ENCODE measurements around the gene OR2A7. TPM values are rescaled to one million over a fixed set of nuclear protein-coding genes. Genes with fewer than 3 reads are reported as not detected.
"Not testable (repeated sequence)": the region's sequence is repeated elsewhere in the genome, so short reads cannot be mapped to it uniquely, and the experiment has no call there.

The OR2A7 gene
- total and polyA plus RNA-seq, 2 of the 8 experiments (the other 6 are each of a cell fraction or from before 2014, with no cell fraction given) = 1.9 to 3.3 TPM

DNA sequence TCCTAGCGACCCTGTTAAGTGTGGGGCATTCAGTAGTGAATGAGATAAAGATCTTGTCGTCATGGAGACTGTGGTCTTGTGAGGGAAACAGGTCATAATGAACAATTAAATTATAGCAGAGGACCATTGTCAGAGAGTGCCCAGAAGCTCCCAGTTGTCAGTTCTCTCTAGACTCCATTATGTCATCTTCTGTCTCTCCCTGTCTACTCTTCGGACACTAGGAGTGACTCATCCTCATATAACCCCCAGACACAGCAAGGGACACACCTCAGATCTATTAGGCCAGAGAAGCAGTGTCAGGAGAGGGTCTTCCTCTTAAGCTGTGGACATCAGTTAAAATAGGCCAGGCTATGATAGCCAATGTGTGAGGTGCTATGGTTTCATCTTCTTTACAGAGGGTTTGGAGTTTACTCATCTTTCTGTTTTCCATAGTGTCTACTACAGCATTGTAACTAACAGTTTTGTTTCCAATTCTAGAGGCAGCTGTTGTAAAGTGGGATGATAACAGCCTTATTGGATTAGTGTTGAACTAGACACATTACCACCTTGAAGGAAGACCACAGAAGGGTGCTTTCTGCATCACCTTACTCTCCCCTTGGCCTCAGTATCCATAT is 22.7 kb upstream of the OR2A7 start:
- H2BK12ac ChIP-seq (ENCODE audit: low read depth, low read length); DNase-seq (ENCODE audit: low read depth in 1 of 2, low spot score in 2 of 2); H3K4ac ChIP-seq (replicated peaks; ENCODE audit: insufficient read length, low read depth, low read length); H3K14ac ChIP-seq (ENCODE audit: insufficient read length); H3K56ac ChIP-seq (replicated peaks; ENCODE audit: insufficient read length, low read depth, low read length); H3K23ac ChIP-seq (ENCODE audit: insufficient read length); CTCF ChIA-PET (ENCODE audit: partially characterized antibody); H3K36me3 ChIP-seq (ENCODE audit: control insufficient read depth in 2 of 4, insufficient read depth in 4 of 4, low read length in 3 of 4); H3K27me3 ChIP-seq (replicated peaks in 1 of 4; ENCODE audit: control insufficient read depth in 3 of 4, extremely low read depth in 1 of 4, insufficient read depth in 3 of 4, low read length in 3 of 4); H2BK20ac ChIP-seq (ENCODE audit: low read length); FAIRE-seq; H2BK15ac ChIP-seq (ENCODE audit: low read length); H3K79me2 ChIP-seq (ENCODE audit: control insufficient read depth in 1 of 2, insufficient read depth in 2 of 2, low read length in 2 of 2); POLR2A ChIA-PET (ENCODE audit: partially characterized antibody); H3K18ac ChIP-seq (ENCODE audit: extremely low read depth, low read length); H3K9ac ChIP-seq (replicated peaks in 1 of 4; ENCODE audit: extremely low read depth in 1 of 4, low read depth in 3 of 4, low read length in 3 of 4); H3K4me3 ChIP-seq (ENCODE audit: extremely low read depth in 1 of 4, insufficient read depth in 2 of 4, low read depth in 3 of 4, low read length in 4 of 4); H3K9me3 ChIP-seq (ENCODE audit: insufficient read depth in 2 of 2, low read depth in 1 of 2, low read length in 1 of 2); H2AFZ ChIP-seq (ENCODE audit: low read length); H4K8ac ChIP-seq (ENCODE audit: extremely low read depth, insufficient read depth, low read length); H4K20me1 ChIP-seq (replicated peaks in 1 of 2; ENCODE audit: control insufficient read depth in 1 of 2, insufficient read depth in 2 of 2, low read length in 2 of 2); H2AK5ac ChIP-seq (ENCODE audit: low read depth, low read length); H3K27ac ChIP-seq (ENCODE audit: low read depth, low read length); H3K23me2 ChIP-seq (ENCODE audit: low read depth, low read length); H2BK5ac ChIP-seq (ENCODE audit: low read depth, low read length); H3K4me1 ChIP-seq (replicated peaks in 1 of 4; ENCODE audit: control insufficient read depth in 3 of 4, insufficient read depth in 4 of 4, low read length in 3 of 4); H2BK120ac ChIP-seq (replicated peaks; ENCODE audit: low read depth, low read length); H4K5ac ChIP-seq (ENCODE audit: insufficient read length, low read depth, low read length); H3K4me2 ChIP-seq (ENCODE audit: insufficient read depth in 1 of 2, low read depth in 2 of 2, low read length in 2 of 2); H3K79me1 ChIP-seq (ENCODE audit: low read depth, low read length); H4K91ac ChIP-seq (replicated peaks; ENCODE audit: insufficient read length, low read length): not testable (repeated sequence)
- no CpG with 5 or more reads among the region's 3 CpGs for WGBS, 2 experiments (ENCODE audit: extremely low coverage in 1 of 2, insufficient coverage in 1 of 2, insufficient read length in 1 of 2, insufficient replicate concordance in 2 of 2, low coverage in 1 of 2, low lambda C conversion rate in 2 of 2, missing lambda C conversion rate in 1 of 2)

DNA sequence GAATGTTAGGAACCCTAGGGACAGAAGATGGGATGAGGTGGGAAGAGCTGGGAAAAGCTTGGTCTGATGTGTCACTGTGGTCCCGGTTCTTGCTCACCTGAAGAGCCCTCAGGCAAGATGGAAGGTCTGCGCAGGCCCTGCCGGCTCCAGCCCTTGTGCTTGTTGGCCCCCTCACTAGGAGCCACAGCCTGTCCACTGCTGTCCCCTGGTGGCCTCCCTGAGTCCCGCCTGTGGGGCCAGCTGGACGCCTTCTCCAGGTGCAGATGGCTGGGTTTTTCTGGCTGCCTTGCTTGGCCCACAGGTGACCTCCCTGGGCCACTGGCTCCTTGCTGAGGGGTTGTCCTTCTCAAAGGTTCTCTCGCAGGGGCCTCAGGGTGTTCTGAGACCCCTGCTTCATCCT is 19.1 kb upstream of the OR2A7 start:
- H3K36me3 ChIP-seq (ENCODE audit: control insufficient read depth in 2 of 4, insufficient read depth in 4 of 4, low read length in 3 of 4); H3K23me2 ChIP-seq (ENCODE audit: low read depth, low read length); H3K4me3 ChIP-seq (ENCODE audit: extremely low read depth in 1 of 4, insufficient read depth in 2 of 4, low read depth in 3 of 4, low read length in 4 of 4); H4K5ac ChIP-seq (ENCODE audit: insufficient read length, low read depth, low read length); H3K79me2 ChIP-seq (ENCODE audit: control insufficient read depth in 1 of 2, insufficient read depth in 2 of 2, low read length in 2 of 2); H3K27ac ChIP-seq (ENCODE audit: low read depth, low read length); H3K23ac ChIP-seq (ENCODE audit: insufficient read length); H2BK20ac ChIP-seq (ENCODE audit: low read length); H4K20me1 ChIP-seq (replicated peaks in 1 of 2; ENCODE audit: control insufficient read depth in 1 of 2, insufficient read depth in 2 of 2, low read length in 2 of 2); FAIRE-seq; H4K8ac ChIP-seq (ENCODE audit: extremely low read depth, insufficient read depth, low read length); H3K56ac ChIP-seq (replicated peaks; ENCODE audit: insufficient read length, low read depth, low read length); POLR2A ChIA-PET (ENCODE audit: partially characterized antibody); H2AFZ ChIP-seq (ENCODE audit: low read length); H2BK120ac ChIP-seq (replicated peaks; ENCODE audit: low read depth, low read length); H2AK5ac ChIP-seq (ENCODE audit: low read depth, low read length); H3K9me3 ChIP-seq (ENCODE audit: insufficient read depth in 2 of 2, low read depth in 1 of 2, low read length in 1 of 2); H3K27me3 ChIP-seq (replicated peaks in 1 of 4; ENCODE audit: control insufficient read depth in 3 of 4, extremely low read depth in 1 of 4, insufficient read depth in 3 of 4, low read length in 3 of 4); H3K14ac ChIP-seq (ENCODE audit: insufficient read length); H2BK15ac ChIP-seq (ENCODE audit: low read length); H3K79me1 ChIP-seq (ENCODE audit: low read depth, low read length); H3K4me1 ChIP-seq (replicated peaks in 1 of 4; ENCODE audit: control insufficient read depth in 3 of 4, insufficient read depth in 4 of 4, low read length in 3 of 4); DNase-seq (ENCODE audit: low read depth in 1 of 2, low spot score in 2 of 2); H2BK5ac ChIP-seq (ENCODE audit: low read depth, low read length); H3K4me2 ChIP-seq (ENCODE audit: insufficient read depth in 1 of 2, low read depth in 2 of 2, low read length in 2 of 2); H3K18ac ChIP-seq (ENCODE audit: extremely low read depth, low read length); H3K4ac ChIP-seq (replicated peaks; ENCODE audit: insufficient read length, low read depth, low read length); H3K9ac ChIP-seq (replicated peaks in 1 of 4; ENCODE audit: extremely low read depth in 1 of 4, low read depth in 3 of 4, low read length in 3 of 4); CTCF ChIA-PET (ENCODE audit: partially characterized antibody); H2BK12ac ChIP-seq (ENCODE audit: low read depth, low read length); H4K91ac ChIP-seq (replicated peaks; ENCODE audit: insufficient read length, low read length): not testable (repeated sequence)
- no CpG with 5 or more reads among the region's 6 CpGs for WGBS, 2 experiments (ENCODE audit: extremely low coverage in 1 of 2, insufficient coverage in 1 of 2, insufficient read length in 1 of 2, insufficient replicate concordance in 2 of 2, low coverage in 1 of 2, low lambda C conversion rate in 2 of 2, missing lambda C conversion rate in 1 of 2)

Measured in H1 (cell line).